ENCODE measurements around the gene ZNF485. TPM values are rescaled to one million over a fixed set of nuclear protein-coding genes. Genes with fewer than 3 reads are reported as not detected.

The ZNF485 gene
- total and polyA plus RNA-seq, 8 donors = 1.9 to 5.3 (median 4.9) TPM

DNA sequence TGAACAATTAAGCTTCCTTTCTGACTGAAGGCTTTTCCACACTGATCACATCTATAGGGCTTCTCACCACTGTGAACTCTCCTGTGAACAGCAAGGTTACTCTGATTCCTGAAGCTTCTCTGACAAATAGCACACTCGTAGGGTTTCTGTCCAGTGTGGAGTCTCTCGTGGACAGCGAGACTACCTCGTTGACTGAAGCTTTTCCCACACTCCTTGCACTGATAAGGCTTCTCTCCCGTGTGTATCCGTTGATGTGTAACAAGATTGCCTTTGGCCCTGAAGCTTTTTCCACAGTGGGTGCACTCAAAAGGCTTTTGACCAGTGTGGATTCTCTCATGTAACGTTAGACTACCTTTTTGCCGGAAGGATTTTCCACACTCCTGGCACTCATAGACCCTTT lies 38.0 kb downstream of the ZNF485 start:
- ATAC-seq = no peak
- Histone ChIP-seq H3K27ac (no peak overlapping the region), H3K4me3 (no peak overlapping the region), H3K9me3 (peaks cover 16 to 70% of the 10 kb centered on the region in 2 donors), H3K36me3 (peaks cover 9 to 35% of the 10 kb centered on the region in 2 donors), H3K27me3 (no peaks in the 10 kb centered on the region), H3K4me1 (peaks cover 0 to 5% of the 10 kb centered on the region in 2 donors)
- DNase-seq = no peak
- TF ChIP-seq, protein P1, sequence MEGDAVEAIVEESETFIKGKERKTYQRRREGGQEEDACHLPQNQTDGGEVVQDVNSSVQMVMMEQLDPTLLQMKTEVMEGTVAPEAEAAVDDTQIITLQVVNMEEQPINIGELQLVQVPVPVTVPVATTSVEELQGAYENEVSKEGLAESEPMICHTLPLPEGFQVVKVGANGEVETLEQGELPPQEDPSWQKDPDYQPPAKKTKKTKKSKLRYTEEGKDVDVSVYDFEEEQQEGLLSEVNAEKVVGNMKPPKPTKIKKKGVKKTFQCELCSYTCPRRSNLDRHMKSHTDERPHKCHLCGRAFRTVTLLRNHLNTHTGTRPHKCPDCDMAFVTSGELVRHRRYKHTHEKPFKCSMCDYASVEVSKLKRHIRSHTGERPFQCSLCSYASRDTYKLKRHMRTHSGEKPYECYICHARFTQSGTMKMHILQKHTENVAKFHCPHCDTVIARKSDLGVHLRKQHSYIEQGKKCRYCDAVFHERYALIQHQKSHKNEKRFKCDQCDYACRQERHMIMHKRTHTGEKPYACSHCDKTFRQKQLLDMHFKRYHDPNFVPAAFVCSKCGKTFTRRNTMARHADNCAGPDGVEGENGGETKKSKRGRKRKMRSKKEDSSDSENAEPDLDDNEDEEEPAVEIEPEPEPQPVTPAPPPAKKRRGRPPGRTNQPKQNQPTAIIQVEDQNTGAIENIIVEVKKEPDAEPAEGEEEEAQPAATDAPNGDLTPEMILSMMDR (IDR thresholded peaks at IDR 0.05) = no peak
- intact Hi-C loops (cut with DNase I) = no loop called here

DNA sequence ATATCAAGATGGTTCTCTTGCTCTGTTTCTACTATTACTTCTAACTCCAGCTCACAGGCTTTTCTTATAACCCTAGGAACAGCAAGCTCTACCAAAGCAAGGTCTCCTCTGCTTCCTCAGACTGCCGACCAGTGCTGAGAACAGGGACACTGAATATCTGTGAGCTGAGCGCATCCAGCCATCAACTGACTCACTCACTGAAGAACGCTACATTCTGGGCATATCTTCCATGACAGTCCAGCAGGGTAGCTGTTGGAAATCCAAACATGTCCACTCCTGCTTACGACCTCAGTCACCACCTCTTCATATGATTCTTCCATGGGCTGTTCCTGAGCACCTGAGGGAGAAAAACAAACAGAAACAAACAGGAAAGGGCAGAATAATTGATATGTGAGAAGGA lies 39.6 kb downstream of the ZNF485 start:
- H3K27me3 ChIP-seq = no peaks in the 10 kb centered on the region
- H3K27ac ChIP-seq = no peak overlapping the region
- peaks cover 0 to 8% of the 10 kb centered on the region in 2 donors for H3K4me1 ChIP-seq
- intact Hi-C loops (cut with DNase I) = no loop called here
- TF ChIP-seq, protein P1 (IDR thresholded peaks at IDR 0.05) = no peak
- H3K9me3 ChIP-seq = peaks cover 16 to 59% of the 10 kb centered on the region in 2 donors
- DNase-seq = no peak
- no peak overlapping the region for H3K4me3 ChIP-seq
- no peak for ATAC-seq
- H3K36me3 ChIP-seq = peaks cover 9 to 35% of the 10 kb centered on the region in 2 donors

GRCh38 chr10:43647576-43647975 lies 41.3 kb downstream of the ZNF485 start:
- TF ChIP-seq, protein P1 (IDR thresholded peaks at IDR 0.05) = no peak
- Histone ChIP-seq H3K4me3 (peak overlapping the region in 1 of 2 donors; percentile 56), H3K4me1 (peaks cover 0 to 8% of the 10 kb centered on the region in 2 donors), H3K9me3 (peaks cover 16 to 41% of the 10 kb centered on the region in 2 donors), H3K36me3 (peaks cover 9 to 35% of the 10 kb centered on the region in 2 donors), H3K27me3 (no peaks in the 10 kb centered on the region), H3K27ac (no peak overlapping the region)
- intact Hi-C loops (cut with DNase I) = no loop called here
- no peak for ATAC-seq
- no peak for DNase-seq

DNA sequence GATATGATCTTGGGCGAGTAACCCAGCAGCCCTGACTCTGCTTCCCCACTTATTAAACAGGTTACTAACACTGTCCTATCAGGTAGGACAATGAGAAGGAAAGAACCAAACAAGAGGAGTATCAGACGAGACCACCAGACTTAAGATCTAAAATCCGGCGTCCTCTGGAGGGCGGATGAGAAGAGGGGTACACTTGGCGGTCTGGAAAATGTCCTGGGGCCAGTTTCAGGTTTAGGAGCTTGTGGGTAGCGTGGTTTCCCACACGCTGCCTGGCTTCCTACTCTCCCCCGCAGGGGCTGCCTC lies 41.8 kb downstream of the ZNF485 start:
- peaks cover 16 to 37% of the 10 kb centered on the region in 2 donors for H3K9me3 ChIP-seq
- peak overlapping the region; percentile 56 to 79 for H3K4me3 ChIP-seq
- H3K4me1 ChIP-seq = peaks cover 0 to 8% of the 10 kb centered on the region in 2 donors
- DNase-seq (no peak), ATAC-seq (no peak)
- peak overlapping the region; percentile 71 to 74 for H3K27ac ChIP-seq
- intact Hi-C loops (cut with DNase I) = no loop called here
- TF ChIP-seq, protein P1 (IDR thresholded peaks at IDR 0.05) = no peak
- H3K27me3 ChIP-seq = peaks cover 0 to 4% of the 10 kb centered on the region in 2 donors
- H3K36me3 ChIP-seq = peaks cover 9 to 30% of the 10 kb centered on the region in 2 donors

- peaks cover 9 to 25% of the 10 kb centered on the region in 2 donors for H3K36me3 ChIP-seq
- H3K27me3 ChIP-seq = peaks cover 0 to 8% of the 10 kb centered on the region in 2 donors
- peak; percentile 100 for ATAC-seq
- H3K4me3 ChIP-seq = peak within 1 kb of the TSS; percentile 56 to 79
- peak within 1 kb of the TSS; percentile 71 to 74 for H3K27ac ChIP-seq
- H3K4me1 ChIP-seq = peaks cover 0 to 8% of the 10 kb centered on the region in 2 donors
- TF ChIP-seq, protein P1 (IDR thresholded peaks at IDR 0.05) = no peak
- intact Hi-C loops (cut with DNase I) = no loop called here
- DNase-seq = peak; percentile 83 to 94 (median 88)
- H3K9me3 ChIP-seq = peaks cover 16 to 31% of the 10 kb centered on the region in 2 donors
Measured at GRCh38 chr10:43648398-43649184, 42.4 kb downstream of the ZNF485 start, which contains the start of gene ZNF32. Gene ZNF32 (minus strand): TSS chr10:43648881. CDS start chr10:43646133, 2,748 bp downstream.

Measured in left lung (tissue), 10 donors.